Esophagus (tissue), 2 donors: Measurements from ENCODE around the gene NUP107. TPM values are rescaled to one million over a fixed set of nuclear protein-coding genes. Genes with fewer than 3 reads are reported as not detected.
A peak's percentile ranks its signal among the peaks of the same experiment; 100 is the strongest.

Experiments used
- H3K27ac ChIP-seq, 2 donors: one replicate each; pipeline ENCODE4 v1.5.1; 2013; ENCODE audit warnings: low read depth in 2 of 2, mild to moderate bottlenecking in 2 of 2, inconsistent platforms in 1 of 2, low read length in 1 of 2, moderate library complexity in 1 of 2
- H3K27me3 ChIP-seq, 2 donors: one replicate each; pipeline ENCODE4 v1.6.1; 2013; ENCODE audit warnings: low read length in 2 of 2, control low read depth in 1 of 2, mild to moderate bottlenecking in 1 of 2; ENCODE audit not compliant: insufficient read depth in 2 of 2, control insufficient read depth in 1 of 2
- H3K36me3 ChIP-seq, 2 donors: one replicate each; pipeline ENCODE4 v1.6.1; 2013; ENCODE audit warnings: low read length in 1 of 2; ENCODE audit not compliant: control insufficient read depth in 2 of 2, insufficient read depth in 2 of 2
- H3K4me1 ChIP-seq, 2 donors: one replicate each; pipeline ENCODE4 v1.6.1; 2013; ENCODE audit warnings: low read length in 1 of 2; ENCODE audit not compliant: control insufficient read depth in 2 of 2, insufficient read depth in 2 of 2
- H3K4me3 ChIP-seq, 2 donors: one replicate each; pipeline ENCODE4 v1.5.1; 2013; ENCODE audit warnings: low read length in 2 of 2, mild to moderate bottlenecking in 2 of 2, low read depth in 1 of 2, moderate library complexity in 1 of 2
- H3K9me3 ChIP-seq, 2 donors: one replicate each; pipeline ENCODE4 v1.6.1; 2013; ENCODE audit warnings: mild to moderate bottlenecking in 2 of 2, low read depth in 1 of 2, low read length in 1 of 2, moderate library complexity in 1 of 2; ENCODE audit not compliant: control insufficient read depth in 2 of 2, insufficient read depth in 1 of 2
- WGBS, 2 donors: extraction: QIAGEN DNeasy Blood & Tissue Kit; methylation state at CpG; one replicate each; pipeline ENCODE4 v1.1.7; 2013; 5-methylcytosine and 5-hydroxymethylcytosine counted together
- polyA plus RNA-seq, 2 donors: library from polyadenylated mRNA; stranded (reverse); fragments of 200-250 nt; gene quantifications; one replicate each; pipeline ENCODE4 v1.2.3, GENCODE V29; 2013
- donor health status: healthy with polysubstance abuse.
- donor health status: Bipolar disorder and iron deficiency.

Gene NUP107
- polyA plus RNA-seq, 2 donors = 13.6 to 14.8 TPM

GRCh38 chr12:68790081-68790951, 103.5 kb downstream of the NUP107 start:
- Histone ChIP-seq H3K4me3 (no peak overlapping the region), H3K36me3 (no peaks in the 10 kb centered on the region), H3K9me3 (no peaks in the 10 kb centered on the region), H3K27me3 (no peaks in the 10 kb centered on the region), H3K4me1 (no peaks in the 10 kb centered on the region), H3K27ac (no peak overlapping the region)
- WGBS, 2 donors = 92 to 93% methylated on average over 13 of the region's 13 CpGs

GRCh38 chr12:68790952-68791234, 104.1 kb downstream of the NUP107 start:
- 64 to 66% methylated on average over 3 of the region's 3 CpGs for WGBS, 2 donors
- no peak overlapping the region for H3K4me3 ChIP-seq
- no peak overlapping the region for H3K27ac ChIP-seq
- H3K4me1 ChIP-seq = no peaks in the 10 kb centered on the region
- H3K36me3 ChIP-seq = no peaks in the 10 kb centered on the region
- H3K9me3 ChIP-seq = no peaks in the 10 kb centered on the region
- no peaks in the 10 kb centered on the region for H3K27me3 ChIP-seq

- Histone ChIP-seq H3K4me3 (no peak overlapping the region), H3K27me3 (no peaks in the 10 kb centered on the region), H3K36me3 (no peaks in the 10 kb centered on the region), H3K27ac (no peak overlapping the region), H3K9me3 (no peaks in the 10 kb centered on the region), H3K4me1 (no peaks in the 10 kb centered on the region)
- 97 to 98% methylated on average over 2 of the region's 2 CpGs for WGBS, 2 donors
Measured at GRCh38 chr12:68791897-68792481, 105.2 kb downstream of the NUP107 start.

- no peaks in the 10 kb centered on the region for H3K36me3 ChIP-seq
- H3K27ac ChIP-seq = no peak overlapping the region
- H3K4me3 ChIP-seq = no peak overlapping the region
- WGBS, 2 donors = 72 to 79% methylated on average over 2 of the region's 2 CpGs
- H3K4me1 ChIP-seq = no peaks in the 10 kb centered on the region
- no peaks in the 10 kb centered on the region for H3K9me3 ChIP-seq
- no peaks in the 10 kb centered on the region for H3K27me3 ChIP-seq
Measured at GRCh38 chr12:68792952-68793351, 106.2 kb downstream of the NUP107 start.

GRCh38 chr12:68793436-68793835, 106.7 kb downstream of the NUP107 start:
- WGBS, 2 donors = 91 to 94% methylated on average over 4 of the region's 4 CpGs
- Histone ChIP-seq H3K9me3 (no peaks in the 10 kb centered on the region), H3K36me3 (no peaks in the 10 kb centered on the region), H3K4me3 (no peak overlapping the region), H3K4me1 (no peaks in the 10 kb centered on the region), H3K27me3 (no peaks in the 10 kb centered on the region), H3K27ac (no peak overlapping the region)

- WGBS, 2 donors = 93 to 94% methylated on average over 4 of the region's 4 CpGs
- H3K27ac ChIP-seq = no peak overlapping the region
Measured at GRCh38 chr12:68793975-68794652, 107.3 kb downstream of the NUP107 start.

GRCh38 chr12:68794653-68795251, 108.0 kb downstream of the NUP107 start:
- WGBS, 2 donors = 89 to 94% methylated on average over 3 of the region's 3 CpGs
- Histone ChIP-seq H3K27me3 (no peaks in the 10 kb centered on the region), H3K36me3 (no peaks in the 10 kb centered on the region)

More at GRCh38 chr12:68793975-68794652, 107.3 kb downstream of the NUP107 start:
- H3K27me3 ChIP-seq = no peaks in the 10 kb centered on the region
- no peaks in the 10 kb centered on the region for H3K9me3 ChIP-seq
- H3K4me1 ChIP-seq = no peaks in the 10 kb centered on the region
- no peaks in the 10 kb centered on the region for H3K36me3 ChIP-seq
- no peak overlapping the region for H3K4me3 ChIP-seq

More at GRCh38 chr12:68794653-68795251, 108.0 kb downstream of the NUP107 start:
- Histone ChIP-seq H3K27ac (peak overlapping the region in 1 of 2 donors; percentile 60), H3K4me3 (no peak overlapping the region), H3K4me1 (no peaks in the 10 kb centered on the region), H3K9me3 (no peaks in the 10 kb centered on the region)

Other genes with a start within 250 kb of the NUP107 start
- gene RAP1B, start 76.1 kb upstream of the NUP107 start, polyA plus RNA-seq = 10 to 100 TPM; 47.1 to 58.2 TPM
- 1 to 10 TPM; 4.3 to 8.2 TPM for gene SLC35E3, start 59.2 kb downstream of the NUP107 start, polyA plus RNA-seq
- gene MDM2, start 121.2 kb downstream of the NUP107 start, polyA plus RNA-seq = 10 to 100 TPM; 21.9 to 93.4 TPM
- 1 to 10 TPM; 1.8 to 4.1 TPM for gene CPM, start 246.2 kb downstream of the NUP107 start, polyA plus RNA-seq